ENCODE results near the gene IRAK1BP1.
"Not testable (repeated sequence)": the region's sequence is repeated elsewhere in the genome, so short reads cannot be mapped to it uniquely, and the experiment has no call there.

Gene IRAK1BP1

GRCh38 chr6:78896227-78896626 is 28.9 kb downstream of the IRAK1BP1 start:
- no peak for DNase-seq

DNA sequence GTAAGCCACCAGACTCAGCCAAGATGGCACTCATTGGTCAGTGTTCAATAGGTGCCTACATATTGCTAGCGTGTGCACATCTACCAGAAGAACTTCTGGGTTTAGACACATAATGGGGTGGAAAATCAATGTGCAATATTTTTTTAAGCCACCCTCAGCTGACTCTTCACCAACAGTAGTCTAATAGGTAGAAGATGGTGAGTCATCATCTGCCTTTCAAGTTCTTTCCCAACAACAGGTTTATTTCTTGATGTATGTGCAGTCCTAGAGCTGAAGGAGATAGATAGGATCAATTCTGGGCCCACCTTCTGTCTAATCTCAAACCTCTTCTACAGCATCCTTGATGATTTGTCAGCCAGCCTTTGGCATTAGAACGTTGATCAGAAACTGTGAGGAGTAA is 41.3 kb downstream of the IRAK1BP1 start:
- DNase-seq = no peak

GRCh38 chr6:78909391-78909790 is 42.0 kb downstream of the IRAK1BP1 start:
- DNase-seq = no peak

DNA sequence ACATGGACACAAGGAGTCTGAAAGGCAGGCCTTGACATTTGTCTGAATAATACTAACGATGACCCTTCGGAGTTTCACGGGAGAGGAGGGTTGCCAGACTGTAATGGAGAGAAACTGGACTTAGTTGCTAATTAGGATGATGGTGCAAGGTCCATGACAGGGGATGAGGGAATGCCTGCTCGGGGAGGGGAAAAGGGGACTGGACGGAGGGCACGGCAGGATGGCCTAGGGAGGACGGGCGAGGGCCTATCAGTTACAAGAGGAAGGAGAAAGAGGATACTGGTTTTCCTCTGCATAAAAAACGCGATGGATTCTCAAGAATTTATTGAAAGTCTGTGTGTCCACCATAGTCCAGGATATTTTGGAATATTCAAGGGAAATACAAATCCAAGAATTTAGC is 42.7 kb downstream of the IRAK1BP1 start:
- no peak for DNase-seq

DNA sequence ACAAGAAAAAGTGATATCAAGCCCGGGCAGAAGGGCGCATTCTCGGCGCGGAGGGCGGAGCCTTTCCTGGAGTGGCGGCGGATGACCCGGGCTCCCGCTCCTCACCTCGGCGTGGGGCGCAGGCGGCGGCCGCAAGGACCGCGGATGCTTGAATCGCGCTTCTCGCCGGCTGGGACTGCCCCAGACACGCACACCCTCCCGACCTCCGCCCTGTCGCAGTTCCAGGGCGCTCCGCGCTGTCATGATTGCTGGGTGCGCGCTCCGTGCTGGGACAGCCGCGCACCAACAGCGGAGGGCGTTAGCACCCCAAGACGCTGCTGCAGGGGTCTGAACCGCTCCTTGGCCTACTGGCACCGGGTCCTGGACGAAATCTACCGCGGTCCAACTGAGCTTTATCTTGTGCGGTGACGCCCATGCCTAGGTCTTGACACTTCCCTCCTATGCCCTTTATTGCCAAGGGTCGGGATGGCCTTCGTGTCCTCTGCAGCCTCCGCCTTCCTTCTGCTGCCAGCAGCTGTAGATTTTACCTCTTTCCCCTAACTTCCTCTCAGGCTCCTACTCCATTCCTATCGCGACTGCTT is 43.3 kb downstream of the IRAK1BP1 start:
- DNase-seq = no peak

- no peak for DNase-seq
Observed at GRCh38 chr6:78911218-78911940, 44.0 kb downstream of the IRAK1BP1 start.

DNA sequence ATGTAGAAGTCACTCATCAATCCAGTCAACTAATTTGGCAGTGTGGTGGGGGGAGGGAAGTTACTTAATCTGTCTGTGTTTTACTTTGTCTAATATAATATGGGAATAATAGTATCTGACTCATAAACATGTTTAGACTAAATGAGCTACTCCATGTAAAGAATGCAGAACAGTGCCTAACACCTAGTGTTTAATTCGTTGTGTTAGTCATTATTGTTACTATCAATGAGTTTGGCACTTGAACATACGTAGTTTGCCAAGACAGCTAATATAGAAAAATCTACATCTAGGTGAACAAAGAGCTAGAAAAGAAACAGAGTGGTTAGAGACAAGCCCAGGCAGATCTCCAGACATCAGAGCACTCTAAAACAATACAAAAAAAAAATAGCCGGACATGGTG is 49.1 kb downstream of the IRAK1BP1 start:
- no peak for DNase-seq

DNA sequence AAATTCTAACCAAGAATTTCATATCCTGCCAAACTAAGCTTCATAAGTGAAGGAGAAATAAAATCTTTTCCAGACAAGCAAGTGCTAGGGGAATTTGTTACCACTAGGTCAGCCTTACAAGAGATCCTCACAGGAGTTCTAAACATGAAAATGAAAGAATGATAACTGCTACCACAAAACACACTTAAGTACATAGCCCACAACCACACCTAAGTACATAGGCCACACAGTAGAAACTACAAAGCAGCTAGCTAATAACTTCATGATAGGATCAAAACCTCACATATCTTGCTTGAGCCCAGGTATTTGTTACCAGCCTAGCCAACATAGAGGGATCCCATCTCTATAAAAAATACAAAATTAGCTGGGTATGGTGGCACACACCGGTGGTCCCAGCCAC is 50.4 kb downstream of the IRAK1BP1 start:
- no peak for DNase-seq

- DNase-seq = not testable (repeated sequence)
Observed at GRCh38 chr6:78921168-78921567, 53.8 kb downstream of the IRAK1BP1 start.

DNA sequence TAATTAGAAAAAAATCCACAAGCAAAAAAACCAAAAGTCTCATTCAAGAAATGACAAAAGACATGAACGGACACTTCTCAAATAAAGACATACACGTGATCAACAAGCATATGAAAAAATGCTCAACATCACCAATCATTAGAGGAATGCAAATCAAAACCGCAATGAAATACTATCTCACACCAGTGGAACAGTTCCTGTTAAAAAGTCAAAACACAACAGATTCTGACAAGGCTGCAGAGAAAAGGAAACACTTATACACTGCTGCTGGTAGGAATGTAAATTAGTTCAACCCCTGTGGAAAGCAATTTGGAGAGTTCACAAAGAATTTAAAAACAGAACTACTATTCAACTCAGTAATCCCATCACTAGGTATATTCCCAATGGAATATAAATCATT is 58.0 kb downstream of the IRAK1BP1 start:
- no peak for DNase-seq

DNA sequence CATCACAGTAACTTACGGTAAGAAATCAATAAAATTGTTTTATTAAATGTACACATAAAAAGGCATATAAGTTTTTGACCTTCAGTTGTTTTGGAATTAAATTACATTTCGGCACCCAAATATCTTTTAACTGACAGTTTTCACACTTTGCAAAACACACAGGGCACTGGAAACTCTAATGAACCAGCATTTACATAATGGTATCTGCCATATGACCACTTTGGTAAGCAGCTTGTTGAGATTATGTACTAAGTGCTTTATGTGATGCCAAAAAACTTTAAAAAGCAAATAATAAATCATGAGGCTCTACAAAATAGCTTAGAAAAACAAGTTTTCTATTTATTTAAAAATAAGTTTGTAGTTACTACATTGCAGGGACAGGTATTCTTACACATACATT is 68.2 kb downstream of the IRAK1BP1 start:
- no peak for DNase-seq

- DNase-seq = no peak
Observed at GRCh38 chr6:78936515-78936914, 69.2 kb downstream of the IRAK1BP1 start.

- DNase-seq = no peak
Observed at GRCh38 chr6:78942446-78942845, 75.1 kb downstream of the IRAK1BP1 start.

GRCh38 chr6:78947529-78947928 is 80.2 kb downstream of the IRAK1BP1 start:
- DNase-seq = no peak

GRCh38 chr6:78947962-78948361 is 80.6 kb downstream of the IRAK1BP1 start:
- no peak for DNase-seq

DNA sequence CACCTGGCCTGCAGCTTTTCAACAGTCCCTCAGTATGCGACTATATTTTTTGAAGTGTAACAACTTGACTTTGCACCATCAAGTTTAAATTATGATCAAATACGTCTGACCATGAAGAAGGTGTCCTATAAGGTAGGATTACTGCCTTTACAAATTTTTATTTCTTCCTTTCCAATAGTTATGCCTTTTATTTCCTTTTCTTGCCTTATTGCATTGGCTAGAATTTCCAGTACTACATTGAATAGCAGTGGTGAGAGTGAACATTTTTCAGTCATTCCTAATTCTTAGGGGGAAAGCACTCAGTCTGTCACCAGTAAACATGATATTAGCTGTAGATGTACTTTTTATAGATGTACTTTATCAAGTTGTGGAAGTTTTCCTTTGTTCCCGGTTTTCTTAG is 81.4 kb downstream of the IRAK1BP1 start:
- DNase-seq = no peak

GRCh38 chr6:78952362-78952761 is 85.0 kb downstream of the IRAK1BP1 start:
- no peak for DNase-seq
